K562 (cell line): ENCODE measurements around the gene ZBTB16.

Source experiments
- DDX20 ChIP-seq: fragments of 450-650 bp; IDR thresholded peaks from 2 replicates; pipeline ENCODE4 v1.6.1; 2016; ENCODE audit warnings: missing genetic modification characterization, low read depth, mild to moderate bottlenecking, missing compliant biosample characterization, moderate library complexity
- EP300 ChIP-seq: IDR thresholded peaks from 2 replicates; pipeline ENCODE4 v1.6.1; 2012; ENCODE audit warnings: low read length, improper control_type of control experiment
- TAF1 ChIP-seq: IDR thresholded peaks from 2 replicates; pipeline ENCODE4 v1.6.1; 2011; ENCODE audit warnings: mild to moderate bottlenecking, low read length, moderate library complexity; ENCODE audit not compliant: insufficient read depth, control insufficient read depth, severe bottlenecking; ENCODE audit errors: extremely low read depth
- ZBTB1 ChIP-seq: sonication (generic); formaldehyde crosslinking; IDR thresholded peaks from 2 replicates; pipeline ENCODE4 v1.8.1; 2023; ENCODE audit warnings: missing genetic modification reagents, low read depth, mild to moderate bottlenecking, borderline replicate concordance
- TF ChIP-seq, protein P1 (sequence below), 3 experiments: IDR thresholded peaks in 2 of 3; conservative IDR thresholded peaks in 1 of 3; 2 replicates each; pipeline ENCODE4 v1.5.1; 2011 to 2012; ENCODE audit warnings: low read length in 3 of 3, mild to moderate bottlenecking in 3 of 3, control low read depth in 2 of 3, improper control_type of control experiment in 1 of 3, inconsistent platforms in 1 of 3, low read depth in 1 of 3, mixed read lengths in 1 of 3, moderate library complexity in 1 of 3; ENCODE audit not compliant: insufficient read depth in 2 of 3

DNA sequence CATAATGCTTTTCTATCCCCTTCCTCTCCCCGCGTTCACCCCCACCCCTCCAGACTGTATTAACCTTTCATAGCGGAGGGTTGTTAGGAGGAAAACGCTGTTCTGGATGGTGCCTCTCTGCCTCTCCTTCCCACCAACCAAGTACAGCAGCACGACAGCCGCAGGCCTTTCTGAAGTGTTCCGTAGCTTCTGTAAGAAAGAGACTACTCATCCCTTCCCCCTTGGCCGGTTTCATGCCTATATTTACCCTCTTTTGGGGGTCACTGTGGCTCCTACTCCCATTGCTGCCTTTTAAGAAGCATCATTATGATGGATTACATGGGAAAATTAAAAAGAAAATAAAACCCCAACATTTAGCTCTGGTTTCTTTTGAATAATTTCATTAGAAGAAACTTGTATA lies 46.5 kb downstream of the ZBTB16 start:
- TF ChIP-seq DDX20 (tag), result no peak
- TF ChIP-seq TAF1, result no peak
- TF ChIP-seq, protein P1, sequence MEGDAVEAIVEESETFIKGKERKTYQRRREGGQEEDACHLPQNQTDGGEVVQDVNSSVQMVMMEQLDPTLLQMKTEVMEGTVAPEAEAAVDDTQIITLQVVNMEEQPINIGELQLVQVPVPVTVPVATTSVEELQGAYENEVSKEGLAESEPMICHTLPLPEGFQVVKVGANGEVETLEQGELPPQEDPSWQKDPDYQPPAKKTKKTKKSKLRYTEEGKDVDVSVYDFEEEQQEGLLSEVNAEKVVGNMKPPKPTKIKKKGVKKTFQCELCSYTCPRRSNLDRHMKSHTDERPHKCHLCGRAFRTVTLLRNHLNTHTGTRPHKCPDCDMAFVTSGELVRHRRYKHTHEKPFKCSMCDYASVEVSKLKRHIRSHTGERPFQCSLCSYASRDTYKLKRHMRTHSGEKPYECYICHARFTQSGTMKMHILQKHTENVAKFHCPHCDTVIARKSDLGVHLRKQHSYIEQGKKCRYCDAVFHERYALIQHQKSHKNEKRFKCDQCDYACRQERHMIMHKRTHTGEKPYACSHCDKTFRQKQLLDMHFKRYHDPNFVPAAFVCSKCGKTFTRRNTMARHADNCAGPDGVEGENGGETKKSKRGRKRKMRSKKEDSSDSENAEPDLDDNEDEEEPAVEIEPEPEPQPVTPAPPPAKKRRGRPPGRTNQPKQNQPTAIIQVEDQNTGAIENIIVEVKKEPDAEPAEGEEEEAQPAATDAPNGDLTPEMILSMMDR (IDR thresholded peaks at IDR 0.05 in 2 of 3, conservative IDR thresholded peaks at IDR 0.05 in 1 of 3; ENCODE audit: insufficient read depth in 2 of 3, low read depth in 1 of 3, low read length in 3 of 3), result no peak
- TF ChIP-seq ZBTB1 (CRISPR knock-in tag), result no peak
- TF ChIP-seq EP300, result no peak
